RPMI7951 (cell line): ENCODE results near the gene PCNX2. TPM values are rescaled to one million over a fixed set of nuclear protein-coding genes. Genes with fewer than 3 reads are reported as not detected.
A peak's percentile ranks its signal among the peaks of the same experiment; 100 is the strongest.
"Not testable (repeated sequence)": the region's sequence is repeated elsewhere in the genome, so short reads cannot be mapped to it uniquely, and the experiment has no call there.

Experiments used
- DNase-seq: peaks from one replicate; pipeline ENCODE4 v3.0.0-alpha.2; 2012; ENCODE audit warnings: low read depth
- total RNA-seq: library from RNA; depleted of rRNA; stranded (reverse); fragments of >200 nt; shearing (Covaris generic); gene quantifications from 2 replicates; pipeline ENCODE4 v1.2.3, GENCODE V29; 2014

Gene PCNX2
- total RNA-seq, 1 experiment from 2014 or later: 6.0 TPM

GRCh38 chr1:233227930-233228465, 67.5 kb downstream of the PCNX2 start:
- DNase-seq: no peak

- DNase-seq: no peak
These were observed 71.2 kb downstream of the PCNX2 start for GRCh38 chr1:233224311-233224710.

- no peak for DNase-seq
These were observed 77.7 kb downstream of the PCNX2 start for GRCh38 chr1:233217832-233218231.

- DNase-seq: no peak
These were observed 79.5 kb downstream of the PCNX2 start for GRCh38 chr1:233216009-233216408.

- DNase-seq: no peak
These were observed 80.3 kb downstream of the PCNX2 start for GRCh38 chr1:233215135-233215760.

- no peak for DNase-seq
These were observed 83.9 kb downstream of the PCNX2 start for GRCh38 chr1:233211595-233211994.

GRCh38 chr1:233211106-233211505, 84.4 kb downstream of the PCNX2 start:
- DNase-seq: no peak

- DNase-seq: no peak
These were observed 86.0 kb downstream of the PCNX2 start for GRCh38 chr1:233209481-233209880.

GRCh38 chr1:233208687-233209086, 86.8 kb downstream of the PCNX2 start:
- DNase-seq: no peak

GRCh38 chr1:233197940-233198339, 97.6 kb downstream of the PCNX2 start:
- DNase-seq: no peak

GRCh38 chr1:233193741-233194140, 101.8 kb downstream of the PCNX2 start:
- no peak for DNase-seq

- no peak for DNase-seq
These were observed 104.5 kb downstream of the PCNX2 start for GRCh38 chr1:233190987-233191386.

- no peak for DNase-seq
These were observed 106.0 kb downstream of the PCNX2 start for GRCh38 chr1:233189526-233189925.

- DNase-seq: no peak
These were observed 107.5 kb downstream of the PCNX2 start for GRCh38 chr1:233188061-233188460.

GRCh38 chr1:233183226-233184020, 112.1 kb downstream of the PCNX2 start:
- peak; percentile 16 for DNase-seq

- DNase-seq: no peak
These were observed 112.9 kb downstream of the PCNX2 start for GRCh38 chr1:233182587-233182986.

GRCh38 chr1:233180641-233181364, 114.7 kb downstream of the PCNX2 start:
- DNase-seq: no peak

- DNase-seq: not testable (repeated sequence)
These were observed 115.9 kb downstream of the PCNX2 start for GRCh38 chr1:233179638-233180037.

GRCh38 chr1:233172201-233172600, 123.3 kb downstream of the PCNX2 start:
- peak; percentile 62 for DNase-seq

GRCh38 chr1:233170741-233171140, 124.8 kb downstream of the PCNX2 start:
- no peak for DNase-seq

GRCh38 chr1:233168384-233168783, 127.1 kb downstream of the PCNX2 start:
- no peak for DNase-seq

- no peak for DNase-seq
These were observed 128.6 kb downstream of the PCNX2 start for GRCh38 chr1:233166896-233167295.
